ENCODE measurements around the gene RAI14.

The RAI14 gene

GRCh38 chr5:34632807-34633422, 23.2 kb upstream of the RAI14 start:
- TF ChIP-seq SPI1 (IDR thresholded peaks at IDR 0.05; ENCODE audit: low read depth, low read length) (no peak), POLR2AphosphoS5 (IDR thresholded peaks at IDR 0.05; ENCODE audit: low read depth, low read length) (no peak), PAX5 (IDR thresholded peaks at IDR 0.05; ENCODE audit: insufficient read depth, low read length, severe bottlenecking) (no peak), POLR2A (IDR thresholded peaks at IDR 0.05; ENCODE audit: low read depth, low read length) (no peak), TAF1 (IDR thresholded peaks at IDR 0.05; ENCODE audit: low read depth, low read length) (no peak), POU2F2 (IDR thresholded peaks at IDR 0.05; ENCODE audit: low read depth, low read length) (no peak)
- no peak for FAIRE-seq

GRCh38 chr5:34639852-34640626, 16.1 kb upstream of the RAI14 start:
- no peak for FAIRE-seq
- DNase-seq (ENCODE audit: insufficient read length, low spot score) = no peak
- no peak for TF ChIP-seq POLR2A (IDR thresholded peaks at IDR 0.05; ENCODE audit: low read depth, low read length)
- TF ChIP-seq POLR2AphosphoS5 (IDR thresholded peaks at IDR 0.05; ENCODE audit: low read depth, low read length) = no peak
- TF ChIP-seq PAX5 (IDR thresholded peaks at IDR 0.05; ENCODE audit: insufficient read depth, low read length, severe bottlenecking) = no peak
- no peak for TF ChIP-seq TAF1 (IDR thresholded peaks at IDR 0.05; ENCODE audit: low read depth, low read length)
- no peak for TF ChIP-seq POU2F2 (IDR thresholded peaks at IDR 0.05; ENCODE audit: low read depth, low read length)
- TF ChIP-seq SPI1 (IDR thresholded peaks at IDR 0.05; ENCODE audit: low read depth, low read length) = no peak

More at GRCh38 chr5:34632807-34633422, 23.2 kb upstream of the RAI14 start:
- DNase-seq (ENCODE audit: insufficient read length, low spot score) = no peak

GRCh38 chr5:34648039-34648839, 7.9 kb upstream of the RAI14 start:
- FAIRE-seq = no peak
- TF ChIP-seq PAX5 (IDR thresholded peaks at IDR 0.05; ENCODE audit: insufficient read depth, low read length, severe bottlenecking) (no peak), POLR2A (IDR thresholded peaks at IDR 0.05; ENCODE audit: low read depth, low read length) (no peak), SPI1 (IDR thresholded peaks at IDR 0.05; ENCODE audit: low read depth, low read length) (no peak), POU2F2 (IDR thresholded peaks at IDR 0.05; ENCODE audit: low read depth, low read length) (no peak), POLR2AphosphoS5 (IDR thresholded peaks at IDR 0.05; ENCODE audit: low read depth, low read length) (no peak), TAF1 (IDR thresholded peaks at IDR 0.05; ENCODE audit: low read depth, low read length) (no peak)
- no peak for DNase-seq (ENCODE audit: insufficient read length, low spot score)

- DNase-seq (ENCODE audit: insufficient read length, low spot score) (no peak), FAIRE-seq (no peak)
- TF ChIP-seq TAF1 (IDR thresholded peaks at IDR 0.05; ENCODE audit: low read depth, low read length) = no peak
- no peak for TF ChIP-seq POLR2AphosphoS5 (IDR thresholded peaks at IDR 0.05; ENCODE audit: low read depth, low read length)
These were observed 7.3 kb upstream of the RAI14 start for GRCh38 chr5:34648840-34649158.

- no peak for FAIRE-seq
- DNase-seq (ENCODE audit: insufficient read length, low spot score) = no peak
These were observed 4.3 kb upstream of the RAI14 start for GRCh38 chr5:34651791-34652190.

GRCh38 chr5:34652466-34652865, 3.7 kb upstream of the RAI14 start:
- FAIRE-seq = no peak
- no peak for DNase-seq (ENCODE audit: insufficient read length, low spot score)
- TF ChIP-seq TAF1 (IDR thresholded peaks at IDR 0.05; ENCODE audit: low read depth, low read length) (no peak), POLR2A (IDR thresholded peaks at IDR 0.05; ENCODE audit: low read depth, low read length) (no peak), PAX5 (IDR thresholded peaks at IDR 0.05; ENCODE audit: insufficient read depth, low read length, severe bottlenecking) (no peak), POU2F2 (IDR thresholded peaks at IDR 0.05; ENCODE audit: low read depth, low read length) (no peak), SPI1 (IDR thresholded peaks at IDR 0.05; ENCODE audit: low read depth, low read length) (no peak), POLR2AphosphoS5 (IDR thresholded peaks at IDR 0.05; ENCODE audit: low read depth, low read length) (no peak)

More at GRCh38 chr5:34651791-34652190, 4.3 kb upstream of the RAI14 start:
- TF ChIP-seq TAF1 (IDR thresholded peaks at IDR 0.05; ENCODE audit: low read depth, low read length) = no peak
- TF ChIP-seq POLR2AphosphoS5 (IDR thresholded peaks at IDR 0.05; ENCODE audit: low read depth, low read length) = no peak
- TF ChIP-seq POLR2A (IDR thresholded peaks at IDR 0.05; ENCODE audit: low read depth, low read length) = no peak
- no peak for TF ChIP-seq PAX5 (IDR thresholded peaks at IDR 0.05; ENCODE audit: insufficient read depth, low read length, severe bottlenecking)
- TF ChIP-seq POU2F2 (IDR thresholded peaks at IDR 0.05; ENCODE audit: low read depth, low read length) = no peak
- TF ChIP-seq SPI1 (IDR thresholded peaks at IDR 0.05; ENCODE audit: low read depth, low read length) = no peak

GRCh38 chr5:34652914-34653313, 3.2 kb upstream of the RAI14 start:
- DNase-seq (ENCODE audit: insufficient read length, low spot score) (no peak), FAIRE-seq (no peak)
- TF ChIP-seq POU2F2 (IDR thresholded peaks at IDR 0.05; ENCODE audit: low read depth, low read length) = no peak
- TF ChIP-seq POLR2A (IDR thresholded peaks at IDR 0.05; ENCODE audit: low read depth, low read length) = no peak
- no peak for TF ChIP-seq POLR2AphosphoS5 (IDR thresholded peaks at IDR 0.05; ENCODE audit: low read depth, low read length)
- TF ChIP-seq SPI1 (IDR thresholded peaks at IDR 0.05; ENCODE audit: low read depth, low read length) = no peak
- TF ChIP-seq TAF1 (IDR thresholded peaks at IDR 0.05; ENCODE audit: low read depth, low read length) = no peak
- TF ChIP-seq PAX5 (IDR thresholded peaks at IDR 0.05; ENCODE audit: insufficient read depth, low read length, severe bottlenecking) = no peak

- TF ChIP-seq PAX5 (IDR thresholded peaks at IDR 0.05; ENCODE audit: insufficient read depth, low read length, severe bottlenecking) (no peak), POU2F2 (IDR thresholded peaks at IDR 0.05; ENCODE audit: low read depth, low read length) (no peak)
- DNase-seq (ENCODE audit: insufficient read length, low spot score) (no peak), FAIRE-seq (no peak)
These were observed 2.4 kb upstream of the RAI14 start for GRCh38 chr5:34653708-34654107.

GRCh38 chr5:34655354-34655991, 655 bp upstream of the RAI14 start:
- TF ChIP-seq PAX5 (IDR thresholded peaks at IDR 0.05; ENCODE audit: insufficient read depth, low read length, severe bottlenecking) (no peak), POU2F2 (IDR thresholded peaks at IDR 0.05; ENCODE audit: low read depth, low read length) (no peak), POLR2AphosphoS5 (IDR thresholded peaks at IDR 0.05; ENCODE audit: low read depth, low read length) (no peak), POLR2A (IDR thresholded peaks at IDR 0.05; ENCODE audit: low read depth, low read length) (no peak), TAF1 (IDR thresholded peaks at IDR 0.05; ENCODE audit: low read depth, low read length) (no peak), SPI1 (IDR thresholded peaks at IDR 0.05; ENCODE audit: low read depth, low read length) (no peak)
- no peak for FAIRE-seq
- peak; percentile 15 for DNase-seq (ENCODE audit: insufficient read length, low spot score)

All from GM12891 (cell line).